T1000 (cell line): ENCODE results near the gene CCAR1.
"Not testable (repeated sequence)": the region's sequence is repeated elsewhere in the genome, so short reads cannot be mapped to it uniquely, and the experiment has no call there.

Source experiments
- DNase-seq: peaks from one replicate; lab custom pipeline; 2025; ENCODE audit warnings: mixed read lengths; lab: John Stamatoyannopoulos, UW

Gene CCAR1, protein sequence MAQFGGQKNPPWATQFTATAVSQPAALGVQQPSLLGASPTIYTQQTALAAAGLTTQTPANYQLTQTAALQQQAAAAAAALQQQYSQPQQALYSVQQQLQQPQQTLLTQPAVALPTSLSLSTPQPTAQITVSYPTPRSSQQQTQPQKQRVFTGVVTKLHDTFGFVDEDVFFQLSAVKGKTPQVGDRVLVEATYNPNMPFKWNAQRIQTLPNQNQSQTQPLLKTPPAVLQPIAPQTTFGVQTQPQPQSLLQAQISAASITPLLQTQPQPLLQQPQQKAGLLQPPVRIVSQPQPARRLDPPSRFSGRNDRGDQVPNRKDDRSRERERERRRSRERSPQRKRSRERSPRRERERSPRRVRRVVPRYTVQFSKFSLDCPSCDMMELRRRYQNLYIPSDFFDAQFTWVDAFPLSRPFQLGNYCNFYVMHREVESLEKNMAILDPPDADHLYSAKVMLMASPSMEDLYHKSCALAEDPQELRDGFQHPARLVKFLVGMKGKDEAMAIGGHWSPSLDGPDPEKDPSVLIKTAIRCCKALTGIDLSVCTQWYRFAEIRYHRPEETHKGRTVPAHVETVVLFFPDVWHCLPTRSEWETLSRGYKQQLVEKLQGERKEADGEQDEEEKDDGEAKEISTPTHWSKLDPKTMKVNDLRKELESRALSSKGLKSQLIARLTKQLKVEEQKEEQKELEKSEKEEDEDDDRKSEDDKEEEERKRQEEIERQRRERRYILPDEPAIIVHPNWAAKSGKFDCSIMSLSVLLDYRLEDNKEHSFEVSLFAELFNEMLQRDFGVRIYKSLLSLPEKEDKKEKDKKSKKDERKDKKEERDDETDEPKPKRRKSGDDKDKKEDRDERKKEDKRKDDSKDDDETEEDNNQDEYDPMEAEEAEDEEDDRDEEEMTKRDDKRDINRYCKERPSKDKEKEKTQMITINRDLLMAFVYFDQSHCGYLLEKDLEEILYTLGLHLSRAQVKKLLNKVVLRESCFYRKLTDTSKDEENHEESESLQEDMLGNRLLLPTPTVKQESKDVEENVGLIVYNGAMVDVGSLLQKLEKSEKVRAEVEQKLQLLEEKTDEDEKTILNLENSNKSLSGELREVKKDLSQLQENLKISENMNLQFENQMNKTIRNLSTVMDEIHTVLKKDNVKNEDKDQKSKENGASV

DNA sequence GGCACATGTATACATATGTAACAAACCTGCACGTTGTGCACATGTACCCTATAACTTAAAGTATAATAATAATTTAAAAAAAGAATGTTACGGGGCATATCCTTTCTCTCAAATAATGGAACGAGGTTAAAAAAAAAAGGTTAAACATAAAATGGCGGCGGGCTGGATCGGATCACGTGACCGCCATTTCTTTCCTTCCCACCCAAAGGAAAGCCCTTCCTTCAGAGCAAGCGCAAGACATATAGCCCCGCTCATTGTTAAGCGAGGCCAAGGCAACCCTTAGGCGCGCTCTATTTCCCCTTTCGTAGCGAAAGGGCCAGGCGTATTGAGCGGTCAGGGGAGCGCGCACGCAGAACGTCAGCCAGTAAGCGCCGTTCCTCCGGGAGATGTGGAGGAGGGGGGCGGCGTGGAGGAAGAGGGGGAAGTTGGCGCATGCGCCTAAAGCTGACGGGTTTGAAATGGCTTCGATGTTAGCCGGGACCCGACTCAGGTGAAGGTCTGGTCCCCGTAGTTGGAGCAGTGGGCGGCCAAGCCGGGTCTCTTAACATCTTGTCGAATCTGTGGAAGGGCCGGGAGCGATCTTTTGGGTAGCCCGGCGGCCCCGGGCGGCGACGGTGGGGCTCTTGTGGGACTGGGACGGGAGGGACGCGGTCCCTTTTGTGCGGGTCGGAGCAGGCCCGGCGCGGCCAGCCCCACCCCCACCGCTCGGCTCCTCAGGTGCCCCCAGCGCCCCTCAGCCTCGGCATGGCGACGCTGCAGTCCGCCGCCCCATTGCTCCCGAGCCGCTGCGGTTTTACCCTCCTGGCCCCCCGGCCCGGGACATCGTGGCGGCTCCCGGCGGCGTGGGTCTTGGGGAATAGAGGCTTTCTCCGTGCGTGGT is at the start of gene CCAR1:
TSS of gene CCAR1 (plus strand) at position 447 of the 880 bp plus-strand sequence. CDS start 1,266 bp downstream, outside the sequence.
- DNase-seq, result peak; percentile 96

DNA sequence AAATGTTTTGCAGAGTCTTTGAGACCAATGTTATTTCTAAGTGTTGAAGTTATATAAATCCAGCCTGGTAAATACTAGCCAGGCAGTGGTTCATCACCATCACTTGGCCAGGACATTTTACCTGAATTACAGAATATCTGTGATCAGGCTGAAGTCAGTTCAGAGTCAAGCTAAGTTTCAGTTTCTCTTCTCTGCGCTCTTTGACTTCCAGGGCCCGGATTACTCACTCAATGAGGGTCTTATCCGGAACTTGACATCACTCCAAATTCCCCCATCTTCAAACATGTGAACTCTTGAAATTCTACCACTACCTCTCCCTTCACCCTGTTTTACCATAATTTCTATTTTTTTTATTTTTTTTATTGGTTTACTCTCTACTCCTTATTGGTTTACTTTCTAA is 36.6 kb upstream of the CCAR1 start:
- DNase-seq, result no peak

DNA sequence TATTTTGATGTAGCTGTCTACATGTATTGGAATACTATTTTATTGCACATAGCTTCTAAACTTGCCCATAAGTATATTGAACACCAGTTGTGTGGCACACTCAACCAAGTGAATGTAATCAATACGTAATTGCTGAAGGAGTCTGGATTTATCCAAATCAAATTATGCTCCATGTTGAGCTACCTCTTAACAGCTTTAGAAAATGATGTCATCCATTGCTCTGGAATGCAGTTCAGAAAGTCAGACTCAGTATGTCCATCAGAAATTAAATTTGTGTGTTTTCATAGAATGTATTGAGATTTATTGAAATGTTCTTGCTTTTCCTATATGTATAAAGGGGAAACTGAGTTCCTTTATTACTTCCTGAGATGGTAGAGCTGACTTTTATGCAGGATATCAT is 25.0 kb upstream of the CCAR1 start:
- DNase-seq, result no peak

DNA sequence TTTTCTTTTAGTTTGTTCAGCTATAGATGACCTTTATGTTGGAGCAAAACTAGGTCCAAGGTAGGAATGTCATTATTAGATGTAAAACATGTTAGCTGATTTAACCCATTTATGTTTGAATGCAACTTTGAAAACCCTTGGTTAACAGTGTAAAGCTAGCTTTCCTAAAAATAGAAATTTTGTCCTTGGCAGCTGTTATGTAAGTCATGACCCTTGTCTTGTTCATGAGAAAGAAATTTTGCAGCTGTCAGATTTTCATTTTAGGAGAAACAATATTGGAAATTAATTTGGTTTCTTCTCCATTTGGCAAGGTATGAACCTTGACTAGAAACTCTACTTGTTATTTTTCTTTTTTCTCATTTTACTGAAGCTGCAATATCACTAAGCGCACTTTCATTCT is 23.9 kb upstream of the CCAR1 start:
- DNase-seq, result no peak

DNA sequence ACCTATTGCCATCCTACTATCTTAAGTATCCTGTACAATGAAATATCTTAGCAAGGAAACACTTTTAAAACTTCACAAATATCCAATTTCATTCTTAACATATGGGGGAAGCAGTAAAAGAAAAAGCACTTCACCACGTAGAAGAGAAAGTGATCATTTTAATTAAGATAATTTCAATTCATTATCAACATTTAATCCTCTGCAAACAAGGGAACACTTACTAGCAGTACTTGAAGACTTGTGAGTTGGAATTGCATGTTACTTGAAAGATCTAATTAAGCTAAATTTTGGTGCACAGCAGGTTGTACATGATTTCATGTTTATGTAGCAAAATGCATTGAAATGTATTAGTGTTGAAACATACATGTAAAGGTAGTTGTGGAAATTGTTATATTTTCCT is 20.8 kb upstream of the CCAR1 start:
- DNase-seq, result no peak

DNA sequence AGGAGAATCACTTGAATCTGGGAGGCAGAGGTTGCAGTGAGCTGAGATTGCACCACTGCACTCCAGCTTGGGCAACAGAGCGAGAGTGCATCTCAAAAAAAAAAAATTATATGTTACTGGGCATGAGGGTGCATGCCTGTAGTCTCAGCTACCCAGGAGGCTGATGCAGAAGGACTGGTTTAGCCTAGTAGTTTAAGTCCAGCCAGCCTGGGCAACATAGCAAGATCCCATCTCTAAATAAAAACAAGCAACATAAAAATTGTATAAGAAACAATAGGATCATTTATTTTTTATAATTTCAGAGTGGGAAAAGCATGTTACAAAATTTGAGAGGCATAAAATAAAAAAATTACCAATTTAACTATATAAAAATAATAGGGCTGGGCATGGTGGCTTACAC is 15.5 kb upstream of the CCAR1 start:
- no peak for DNase-seq

DNA sequence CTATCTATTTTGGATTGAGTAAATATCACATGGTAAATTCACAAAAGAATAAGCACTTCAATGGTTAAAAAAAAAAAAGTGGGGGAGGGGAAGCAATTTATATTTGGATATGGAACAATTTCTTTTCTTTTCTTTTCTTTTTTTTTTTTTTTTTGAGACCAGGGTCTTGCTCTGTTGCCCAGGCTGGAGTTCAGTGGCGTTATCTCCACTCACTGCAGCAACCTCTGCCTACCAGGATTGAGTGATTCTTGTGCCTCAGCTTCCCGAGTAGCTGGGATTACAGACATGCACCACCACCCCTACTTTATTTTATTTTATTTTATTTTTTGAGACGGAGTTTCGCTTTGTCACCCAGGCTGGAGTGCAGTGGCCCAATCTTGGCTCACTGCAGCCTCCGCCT is 12.1 kb upstream of the CCAR1 start:
- not testable (repeated sequence) for DNase-seq

DNA sequence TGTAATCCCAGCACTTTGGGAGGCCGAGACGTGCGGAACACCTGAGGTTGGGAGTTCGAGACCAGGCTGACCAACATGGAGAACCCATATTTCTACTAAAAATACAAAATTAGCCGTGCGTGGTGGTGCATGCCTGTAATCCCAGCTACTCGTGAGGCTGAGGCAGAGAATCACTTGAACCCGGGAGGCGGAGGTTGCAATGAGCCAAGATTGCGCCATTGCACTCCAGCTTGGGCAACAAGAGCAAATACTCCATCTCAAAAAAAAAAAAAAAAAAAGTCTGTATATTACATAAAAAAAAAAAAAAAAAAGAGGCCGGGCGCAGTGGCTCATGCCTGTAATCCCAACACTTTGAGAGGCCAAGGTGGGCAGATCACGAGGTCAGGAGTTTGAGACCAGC is 8.0 kb upstream of the CCAR1 start:
- DNase-seq, result not testable (repeated sequence)

DNA sequence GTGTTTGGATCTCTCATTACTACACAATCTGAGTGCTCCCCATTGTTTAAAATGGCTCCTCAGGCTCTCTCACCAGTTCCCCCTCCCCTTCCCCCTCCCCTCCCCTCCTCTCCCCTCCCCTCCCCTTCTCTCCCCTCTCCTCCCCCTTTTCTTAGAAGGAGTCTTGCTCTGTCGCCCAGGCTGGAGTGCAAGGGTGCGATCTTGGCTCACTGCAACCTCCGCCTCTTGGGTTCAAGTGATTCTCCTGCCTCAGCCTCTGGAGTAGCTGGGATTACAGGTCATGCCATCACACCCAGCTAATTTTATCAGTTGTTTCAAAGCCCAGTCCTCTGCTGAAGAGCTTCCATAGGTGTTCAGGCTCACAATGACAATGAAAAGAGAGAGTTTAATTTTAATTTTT is 3.6 kb upstream of the CCAR1 start:
- DNase-seq, result no peak

DNA sequence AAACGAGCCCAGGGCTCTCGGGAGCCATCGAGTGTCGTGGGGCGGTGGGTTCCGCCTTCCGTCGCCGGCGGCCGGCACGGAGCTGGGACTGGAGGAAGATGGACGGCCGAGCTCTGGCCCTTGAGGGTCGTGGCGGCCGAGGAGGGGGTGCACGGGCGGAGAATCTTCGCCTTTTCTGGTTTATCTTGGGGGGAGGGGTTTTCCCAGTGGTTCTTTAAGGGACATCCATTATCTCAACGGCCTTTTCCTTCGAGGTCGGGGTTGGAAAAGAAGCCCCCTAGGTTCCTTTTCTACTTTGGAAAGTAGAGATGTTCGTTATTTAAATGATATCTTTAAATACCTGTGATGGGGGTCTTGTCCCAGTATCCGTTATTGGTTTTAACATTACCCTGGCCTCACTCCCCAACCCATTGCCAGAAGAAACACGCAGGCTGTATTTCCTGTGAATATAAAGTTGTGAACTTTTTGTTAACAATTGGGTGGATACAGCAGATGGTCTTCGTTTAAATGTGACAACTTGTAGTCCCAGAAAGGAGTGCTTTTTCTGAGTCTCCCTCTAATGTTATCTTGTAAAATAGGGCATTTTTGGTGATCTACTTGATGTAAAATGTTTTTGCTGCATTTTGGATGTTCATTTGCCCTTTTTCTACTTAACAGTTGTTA is 765 bp downstream of the CCAR1 start:
- no peak for DNase-seq

DNA sequence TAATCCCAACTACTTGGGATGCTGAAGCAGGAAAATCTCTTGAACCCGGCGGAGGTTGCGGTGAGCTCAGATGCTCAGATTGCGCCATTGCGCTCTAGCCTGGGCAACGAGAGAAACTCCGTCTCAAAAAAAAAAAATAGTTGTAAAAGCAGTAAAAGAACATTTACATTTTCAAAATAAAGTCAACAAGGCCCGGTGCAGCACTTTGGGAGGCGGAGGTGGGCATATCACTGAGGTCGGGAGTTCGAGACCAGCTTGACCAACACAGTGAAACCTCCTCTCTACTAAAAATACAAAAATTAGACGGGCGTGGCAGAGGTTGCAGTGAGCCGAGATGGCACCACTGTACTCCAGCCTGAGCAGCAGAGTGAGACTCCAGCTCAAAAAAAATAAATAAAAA is 4.0 kb downstream of the CCAR1 start:
- no peak for DNase-seq

DNA sequence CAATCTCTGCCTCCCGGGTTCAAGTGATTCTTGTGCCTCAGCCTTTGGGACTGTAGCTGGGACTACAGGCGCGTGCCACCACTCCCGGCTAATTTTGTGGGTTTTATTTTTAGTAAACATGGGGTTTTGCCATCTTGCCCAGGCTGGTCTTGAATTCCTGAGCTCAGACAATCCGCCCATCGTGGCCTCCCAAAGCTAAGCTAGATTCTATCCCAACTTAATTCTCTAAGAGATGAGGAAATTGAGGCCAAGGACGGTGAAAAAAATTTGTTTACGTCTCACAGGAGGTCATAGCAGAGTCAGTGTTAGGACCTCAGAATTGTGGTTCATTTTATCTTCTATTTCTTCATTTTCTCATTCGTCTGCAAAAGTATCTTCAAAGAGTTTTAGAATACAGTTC is 6.1 kb downstream of the CCAR1 start:
- no peak for DNase-seq

DNA sequence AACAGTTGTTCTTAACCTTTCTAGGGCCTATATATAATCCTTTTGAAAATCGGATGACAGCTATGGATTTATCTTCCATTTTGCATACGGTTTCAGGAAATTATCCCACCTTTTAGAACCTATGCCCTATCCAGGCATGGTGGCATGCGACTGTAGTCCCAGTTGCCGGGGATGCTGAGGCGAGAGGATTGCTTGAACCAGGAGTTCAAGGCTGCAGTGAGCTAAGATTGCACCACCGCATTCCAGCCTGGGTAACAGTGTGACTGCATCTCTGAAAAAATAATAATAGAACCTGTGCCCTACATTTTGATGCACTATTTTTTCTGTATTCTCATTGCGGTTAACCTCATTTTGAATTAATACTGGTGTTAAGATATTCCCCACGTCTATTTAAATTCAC is 11.6 kb downstream of the CCAR1 start:
- DNase-seq, result no peak

DNA sequence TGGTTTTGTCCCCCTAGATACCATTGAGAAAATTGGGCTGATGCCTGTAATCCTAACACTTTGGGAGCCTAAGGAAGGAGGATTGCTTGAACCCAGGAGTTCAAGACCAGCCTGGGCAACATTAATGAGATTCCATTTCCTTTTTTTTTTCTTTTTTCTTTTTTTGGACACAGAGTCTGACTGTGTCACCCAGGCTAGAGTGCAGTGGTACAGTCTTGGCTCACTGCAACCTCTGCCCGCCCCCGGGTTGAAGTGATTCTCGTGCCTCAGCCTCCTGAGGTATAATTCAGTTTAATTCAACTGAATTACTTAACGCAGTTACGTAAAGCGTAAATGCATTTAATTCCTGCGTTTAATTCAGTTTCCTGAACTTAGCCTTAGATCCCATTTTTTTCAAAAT is 13.3 kb downstream of the CCAR1 start:
- no peak for DNase-seq

DNA sequence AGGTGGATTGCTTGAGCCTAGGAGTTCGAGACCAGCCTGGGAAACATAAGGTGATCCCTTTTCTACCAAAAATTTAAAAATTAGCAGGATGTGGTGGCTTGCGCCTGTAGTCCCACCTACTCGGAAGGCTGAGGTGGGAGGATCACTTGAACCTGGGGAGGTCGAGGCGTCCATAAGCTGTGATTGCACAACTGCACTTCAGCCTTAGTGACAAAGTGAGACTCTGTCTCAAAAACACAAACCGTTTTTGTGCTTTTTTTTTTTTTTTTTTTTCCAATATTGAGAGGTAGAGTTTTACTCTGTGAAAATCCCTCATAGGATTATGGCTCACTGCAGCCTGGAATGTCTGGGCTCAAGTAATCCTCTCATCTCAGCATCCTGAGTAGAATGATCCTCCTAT is 14.1 kb downstream of the CCAR1 start:
- DNase-seq, result no peak

DNA sequence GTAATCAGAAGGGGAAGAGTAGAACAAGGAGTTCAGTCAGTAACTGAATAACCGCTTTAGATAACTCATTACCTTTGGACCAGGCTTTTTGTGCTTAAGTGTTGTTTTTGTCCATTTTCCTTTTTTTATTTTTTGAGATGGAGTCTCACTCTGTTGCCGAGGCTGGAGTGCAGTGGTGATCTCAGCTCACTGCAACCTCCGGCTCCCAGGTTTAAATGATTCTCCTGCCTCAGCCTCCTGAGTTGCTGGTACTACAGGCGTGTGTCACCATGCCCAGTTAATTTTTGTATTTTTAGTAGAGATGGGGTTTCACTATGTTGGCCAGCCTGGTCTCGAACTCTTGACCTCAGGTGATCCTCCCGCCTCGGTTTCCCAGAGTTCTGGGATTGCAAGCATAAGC is 14.7 kb downstream of the CCAR1 start:
- not testable (repeated sequence) for DNase-seq

DNA sequence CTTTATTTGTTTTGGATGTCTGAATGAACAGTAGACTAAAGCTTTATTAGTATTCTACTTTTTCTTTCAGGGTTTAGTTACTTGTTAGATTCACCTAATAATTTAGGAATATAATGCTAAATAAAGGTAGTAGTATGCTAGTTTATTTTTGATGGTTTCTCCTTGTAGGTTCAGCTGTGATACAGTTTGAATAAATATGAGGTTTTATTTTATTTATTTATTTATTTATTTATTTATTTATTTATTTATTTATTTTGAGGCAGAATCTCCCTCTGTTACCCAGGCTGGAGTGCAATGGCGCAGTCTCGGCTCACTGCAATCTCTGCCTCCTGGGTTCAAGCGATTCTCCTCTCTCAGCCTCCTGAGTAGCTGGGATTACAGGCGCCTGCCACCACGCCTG is 19.6 kb downstream of the CCAR1 start:
- not testable (repeated sequence) for DNase-seq

DNA sequence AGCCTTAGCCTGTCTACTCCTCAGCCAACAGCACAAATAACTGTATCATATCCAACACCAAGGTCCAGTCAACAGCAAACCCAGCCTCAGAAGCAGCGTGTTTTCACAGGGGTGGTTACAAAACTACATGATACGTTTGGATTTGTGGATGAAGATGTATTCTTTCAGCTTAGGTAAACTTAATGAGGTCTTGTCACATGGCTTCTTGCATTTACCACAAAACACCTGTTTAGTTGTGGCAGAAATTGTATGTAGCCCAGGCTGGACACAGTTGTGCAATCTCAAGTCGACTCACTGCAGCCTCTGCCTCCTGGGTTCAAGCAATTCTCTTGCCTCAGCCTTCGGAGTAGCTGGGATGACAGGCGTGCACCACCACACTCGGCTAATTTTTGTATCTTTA is 21.4 kb downstream of the CCAR1 start:
- no peak for DNase-seq

DNA sequence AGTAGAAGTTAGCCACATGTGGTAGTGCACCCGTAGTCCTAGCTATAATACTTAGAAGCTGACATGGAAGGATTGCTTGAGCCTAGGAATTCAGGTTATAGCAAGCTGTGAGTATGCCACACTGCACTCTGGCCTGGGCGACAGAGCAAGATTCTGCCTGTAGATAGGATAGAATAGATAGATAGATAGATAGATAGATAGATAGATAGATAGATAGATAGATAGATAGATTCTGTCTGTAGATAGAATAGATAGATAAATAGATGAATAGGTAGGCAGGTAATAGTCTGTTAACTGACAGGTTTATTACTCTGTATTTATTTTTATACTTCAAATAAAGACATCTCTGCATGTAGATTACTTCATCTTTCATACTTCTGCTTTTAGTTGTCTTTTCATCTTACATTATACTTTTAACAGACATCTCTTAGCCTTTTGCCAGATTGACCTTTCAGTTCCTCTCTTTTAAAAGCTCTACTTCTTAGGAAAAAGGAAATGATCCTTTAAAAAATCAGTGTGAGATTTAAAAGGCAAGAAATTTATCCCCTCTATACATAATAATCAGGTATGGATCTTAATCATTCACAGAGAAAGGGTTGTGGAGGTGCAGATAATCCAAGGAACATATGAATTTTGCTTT is 31.8 kb downstream of the CCAR1 start:
- no peak for DNase-seq

DNA sequence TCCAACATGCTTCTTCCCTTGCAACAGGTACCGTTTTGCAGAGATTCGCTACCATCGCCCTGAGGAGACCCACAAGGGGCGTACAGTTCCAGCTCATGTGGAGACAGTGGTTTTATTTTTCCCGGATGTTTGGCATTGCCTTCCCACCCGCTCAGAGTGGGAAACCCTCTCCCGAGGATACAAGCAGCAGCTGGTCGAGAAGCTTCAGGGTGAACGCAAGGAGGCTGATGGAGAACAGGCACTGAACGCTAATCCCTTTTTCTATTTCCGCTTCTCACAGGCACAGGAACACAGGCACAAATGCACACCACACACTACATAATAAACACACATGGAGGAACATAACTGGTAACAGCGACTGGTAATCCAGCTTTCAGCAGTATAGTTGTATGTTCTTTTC is 35.2 kb downstream of the CCAR1 start:
- no peak for DNase-seq

DNA sequence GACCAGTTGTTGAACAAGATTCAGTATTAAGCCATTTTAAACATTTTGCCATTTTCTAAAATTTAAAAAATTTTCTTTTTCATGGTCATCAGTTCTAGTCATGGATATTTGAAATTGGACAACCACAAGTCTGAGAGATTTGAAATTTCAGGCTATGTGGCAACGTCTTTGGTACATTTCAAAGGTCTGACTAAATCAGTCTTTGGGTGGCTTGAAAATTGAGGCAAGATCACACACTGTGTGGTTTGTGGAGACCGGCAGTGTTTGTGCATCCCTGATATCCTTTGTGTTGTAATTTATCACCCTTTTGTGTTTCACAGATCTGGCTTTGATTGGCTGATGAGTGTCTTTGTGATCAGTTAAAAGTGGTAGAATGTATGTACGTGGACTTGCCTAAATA is 35.7 kb downstream of the CCAR1 start:
- DNase-seq, result no peak
